Nucleus accumbens (tissue), 56 donors: ENCODE measurements around the gene C17orf114.
"Not testable (repeated sequence)": the region's sequence is repeated elsewhere in the genome, so short reads cannot be mapped to it uniquely, and the experiment has no call there.

Experiments
- DNase-seq, 56 donors: peaks; one replicate each; lab custom pipeline; 2025; lab: John Stamatoyannopoulos, UW

Gene C17orf114

GRCh38 chr17:4802228-4802627, at the start of gene C17orf114:
C17orf114 (minus strand) TSS chr17:4802328.
- no peak for DNase-seq

- no peak for DNase-seq
These were observed 49.0 kb upstream of the C17orf114 start for GRCh38 chr17:4851084-4851483.

GRCh38 chr17:4850246-4850645, 48.1 kb upstream of the C17orf114 start:
- no peak for DNase-seq

- DNase-seq, result no peak
These were observed 46.9 kb upstream of the C17orf114 start for GRCh38 chr17:4849011-4849536.

- DNase-seq, result no peak
These were observed 44.7 kb upstream of the C17orf114 start for GRCh38 chr17:4846635-4847390.

- peak in 2 of 56 donors; percentile 13 to 23 for DNase-seq
These were observed 43.0 kb upstream of the C17orf114 start for GRCh38 chr17:4845118-4845517.

- DNase-seq, result no peak
These were observed 41.3 kb upstream of the C17orf114 start for GRCh38 chr17:4843321-4844000.

GRCh38 chr17:4842376-4842775, 40.2 kb upstream of the C17orf114 start:
- DNase-seq, result peak in 1 of 56 donors; percentile 11

GRCh38 chr17:4840893-4841242, 38.7 kb upstream of the C17orf114 start:
- DNase-seq, result no peak

- DNase-seq, result no peak
These were observed 38.1 kb upstream of the C17orf114 start for GRCh38 chr17:4839965-4840892.

GRCh38 chr17:4839221-4839620, 37.1 kb upstream of the C17orf114 start:
- no peak for DNase-seq

- DNase-seq, result no peak
These were observed 36.2 kb upstream of the C17orf114 start for GRCh38 chr17:4838309-4838785.

- DNase-seq, result peak in 20 of 56 donors; percentile 9 to 70 (median 26)
These were observed 35.6 kb upstream of the C17orf114 start for GRCh38 chr17:4837471-4838308.

- DNase-seq, result no peak
These were observed 34.1 kb upstream of the C17orf114 start for GRCh38 chr17:4836221-4836620.

- peak in 2 of 56 donors; percentile 10 to 19 for DNase-seq
These were observed 32.5 kb upstream of the C17orf114 start for GRCh38 chr17:4834681-4835020.

- peak in 24 of 56 donors; percentile 11 to 46 (median 22) for DNase-seq
These were observed 32.0 kb upstream of the C17orf114 start for GRCh38 chr17:4833941-4834680.

GRCh38 chr17:4833178-4833940, 31.2 kb upstream of the C17orf114 start, which contains the start of gene MINK1:
MINK1 (plus strand) TSS chr17:4833340; CDS start chr17:4833584, 244 bp downstream.
- peak in 54 of 56 donors; percentile 35 to 92 (median 81) for DNase-seq

GRCh38 chr17:4832829-4833177, 30.7 kb upstream of the C17orf114 start:
- not testable (repeated sequence) for DNase-seq
